Measurements from ENCODE around the gene VMP1.

GRCh38 chr17:59872351-59872750 is 164.9 kb downstream of the VMP1 start:
- TF ChIP-seq, protein P1, sequence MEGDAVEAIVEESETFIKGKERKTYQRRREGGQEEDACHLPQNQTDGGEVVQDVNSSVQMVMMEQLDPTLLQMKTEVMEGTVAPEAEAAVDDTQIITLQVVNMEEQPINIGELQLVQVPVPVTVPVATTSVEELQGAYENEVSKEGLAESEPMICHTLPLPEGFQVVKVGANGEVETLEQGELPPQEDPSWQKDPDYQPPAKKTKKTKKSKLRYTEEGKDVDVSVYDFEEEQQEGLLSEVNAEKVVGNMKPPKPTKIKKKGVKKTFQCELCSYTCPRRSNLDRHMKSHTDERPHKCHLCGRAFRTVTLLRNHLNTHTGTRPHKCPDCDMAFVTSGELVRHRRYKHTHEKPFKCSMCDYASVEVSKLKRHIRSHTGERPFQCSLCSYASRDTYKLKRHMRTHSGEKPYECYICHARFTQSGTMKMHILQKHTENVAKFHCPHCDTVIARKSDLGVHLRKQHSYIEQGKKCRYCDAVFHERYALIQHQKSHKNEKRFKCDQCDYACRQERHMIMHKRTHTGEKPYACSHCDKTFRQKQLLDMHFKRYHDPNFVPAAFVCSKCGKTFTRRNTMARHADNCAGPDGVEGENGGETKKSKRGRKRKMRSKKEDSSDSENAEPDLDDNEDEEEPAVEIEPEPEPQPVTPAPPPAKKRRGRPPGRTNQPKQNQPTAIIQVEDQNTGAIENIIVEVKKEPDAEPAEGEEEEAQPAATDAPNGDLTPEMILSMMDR (IDR thresholded peaks at IDR 0.05): no peak
- TF ChIP-seq EZH2 (IDR thresholded peaks at IDR 0.05; ENCODE audit: borderline replicate concordance, insufficient read depth, low read depth, low read length, poor library complexity, severe bottlenecking): no peak

Data from B cell (primary cell).